Stimulated activated naive CD8-positive, alpha-beta T cell treated with anti-CD3 and anti-CD28 coated beads, Interleukin-15, amount 100 ng/mL, for 72 hours (primary cell): ENCODE measurements around the gene PBXIP1.
A peak's percentile ranks its signal among the peaks of the same experiment; 100 is the strongest.
"Not testable (repeated sequence)": the region's sequence is repeated elsewhere in the genome, so short reads cannot be mapped to it uniquely, and the experiment has no call there.

Source experiments
- ATAC-seq: fragments of 150-1000 bp; cut with Tn5 transposase; 2 replicates; pipeline ENCODE4 v1.10.0; 2021; ENCODE audit warnings: mild to moderate bottlenecking, moderate library complexity
- DNase-seq, 2 donors: peaks; one replicate each; pipeline ENCODE4 v3.0.0; 2021 to 2022
- H3K27ac Mint-ChIP-seq, 2 donors: one replicate each; pipeline ENCODE4 v1.8.0; 2022; ENCODE audit warnings: mild to moderate bottlenecking in 2 of 2, mixed read lengths in 2 of 2, moderate library complexity in 2 of 2
- H3K27me3 Mint-ChIP-seq: one replicate; pipeline ENCODE4 v1.8.0; 2022; ENCODE audit warnings: mixed read lengths
- H3K4me1 Mint-ChIP-seq: one replicate; pipeline ENCODE4 v1.8.0; 2022; ENCODE audit warnings: mild to moderate bottlenecking, mixed read lengths
- H3K4me3 Mint-ChIP-seq, 2 donors: one replicate each; pipeline ENCODE4 v1.8.0; 2022; ENCODE audit warnings: mild to moderate bottlenecking in 2 of 2, mixed read lengths in 2 of 2, moderate library complexity in 1 of 2
- H3K9me3 Mint-ChIP-seq, 2 donors: one replicate each; pipeline ENCODE4 v1.8.0; 2022; ENCODE audit warnings: mixed read lengths in 2 of 2

Gene PBXIP1

DNA sequence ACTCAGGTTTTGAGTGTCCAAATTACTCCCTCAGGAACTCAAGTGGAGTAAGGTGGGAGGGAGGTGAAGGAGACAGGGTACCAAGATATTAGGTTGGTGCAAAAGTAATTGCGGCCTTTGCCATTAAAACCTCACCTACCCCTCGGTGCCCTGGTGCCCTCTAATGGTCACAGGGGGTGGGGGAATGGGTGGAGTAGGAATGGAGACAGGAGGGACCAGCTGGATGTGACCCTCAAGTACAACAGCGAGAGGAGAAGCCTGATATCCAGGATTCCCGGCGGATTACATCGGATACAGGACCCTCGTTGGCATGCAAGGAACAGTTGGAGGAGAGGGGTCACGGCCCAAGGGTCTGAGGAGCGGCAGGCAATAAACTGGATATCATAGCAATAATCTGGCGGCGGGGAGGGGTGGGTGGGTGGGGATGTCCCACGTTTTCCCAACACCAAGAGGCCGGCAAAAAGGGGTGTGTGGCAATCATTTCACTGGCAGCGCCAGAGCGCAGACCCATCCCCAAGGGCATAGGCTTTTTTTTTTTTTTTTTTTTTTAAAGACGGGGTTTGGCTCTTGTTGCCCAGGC, 42.4 kb upstream of the PBXIP1 start:
- no peaks in the 10 kb centered on the region for H3K9me3 Mint-ChIP-seq
- H3K4me3 Mint-ChIP-seq: peak overlapping the region; percentile 89 to 93
- H3K27me3 Mint-ChIP-seq: peaks cover 37% of the 10 kb centered on the region
- H3K27ac Mint-ChIP-seq: peak overlapping the region in 1 of 2 donors; percentile 54
- peaks cover 48% of the 10 kb centered on the region for H3K4me1 Mint-ChIP-seq
- DNase-seq (no peak), ATAC-seq (no peak)

DNA sequence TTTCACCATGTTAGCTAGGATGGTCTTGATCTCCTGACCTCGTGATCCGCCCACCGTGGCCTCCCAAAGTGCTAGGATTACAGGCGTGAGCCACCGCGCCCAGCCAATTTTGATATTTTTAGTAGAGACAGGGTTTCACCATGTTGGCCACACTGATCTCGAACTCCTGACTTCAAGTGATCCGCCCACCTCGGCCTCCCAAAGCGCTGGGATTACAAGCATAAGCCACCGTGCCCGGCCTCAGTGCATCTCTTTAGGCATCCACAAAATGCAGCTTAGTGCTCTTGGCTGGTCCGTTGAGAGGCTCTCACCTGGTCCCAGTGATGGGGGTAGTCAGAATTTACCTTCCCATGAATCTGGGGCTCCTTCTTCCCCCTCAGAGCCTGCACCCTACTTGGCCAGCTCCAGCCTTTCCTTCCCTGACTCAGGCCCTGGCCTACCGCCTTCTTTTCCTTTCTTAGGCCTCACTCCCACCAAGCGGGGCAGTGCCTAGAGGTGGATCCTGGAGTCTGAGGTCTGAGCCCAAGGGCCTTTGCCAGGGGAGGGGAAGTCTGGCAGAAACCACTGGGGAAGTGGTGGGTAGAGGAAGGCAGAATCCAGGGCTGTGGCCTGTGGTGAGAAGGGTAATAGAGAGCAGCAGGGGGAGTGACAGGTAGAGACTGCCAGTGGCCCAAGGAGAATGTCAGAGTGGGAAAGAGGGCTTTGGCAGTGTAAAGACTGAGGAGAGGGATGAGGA, 41.2 kb upstream of the PBXIP1 start:
- Mint-ChIP-seq H3K27ac (peak overlapping the region in 1 of 2 donors; percentile 47), H3K27me3 (peaks cover 37% of the 10 kb centered on the region), H3K4me1 (peaks cover 48% of the 10 kb centered on the region), H3K9me3 (no peaks in the 10 kb centered on the region), H3K4me3 (peak overlapping the region in 1 of 2 donors; percentile 9)
- DNase-seq (no peak), ATAC-seq (no peak)

DNA sequence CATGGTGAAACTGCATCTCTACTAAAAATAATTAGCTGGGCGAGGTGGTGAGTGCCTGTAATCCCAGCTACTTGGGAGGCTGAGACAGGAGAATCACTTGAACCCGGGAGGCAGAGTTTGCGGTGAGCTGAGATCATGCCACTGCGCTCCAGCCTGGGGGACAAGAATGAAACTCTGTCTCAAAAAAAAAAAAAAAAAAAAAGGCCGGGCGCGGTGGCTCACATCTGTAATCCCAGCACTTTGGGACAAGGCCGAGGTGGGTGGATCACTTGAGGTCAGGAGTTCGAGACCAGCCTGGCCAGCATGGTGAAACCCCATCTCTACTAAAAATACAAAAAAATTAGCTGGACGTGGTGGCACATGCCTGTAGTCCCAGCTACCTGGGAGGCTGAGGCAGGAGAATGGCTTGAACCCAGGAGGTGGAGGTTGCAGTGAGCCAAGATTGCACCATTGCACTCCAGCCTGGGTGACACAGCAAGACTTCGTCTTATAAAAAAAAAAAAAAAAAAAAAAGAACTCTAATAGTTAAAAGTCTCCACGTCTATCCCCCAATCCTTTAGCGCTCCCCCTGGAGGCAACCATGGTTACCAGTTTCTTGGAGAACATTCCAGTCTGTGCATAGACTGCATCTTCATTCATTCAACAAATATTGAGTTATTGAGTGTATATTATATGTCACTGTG, 39.5 kb upstream of the PBXIP1 start:
- Mint-ChIP-seq H3K4me1 (peaks cover 48% of the 10 kb centered on the region), H3K27me3 (peaks cover 37% of the 10 kb centered on the region)
- not testable (repeated sequence) for H3K27ac Mint-ChIP-seq, ATAC-seq, H3K4me3 Mint-ChIP-seq, DNase-seq, H3K9me3 Mint-ChIP-seq

DNA sequence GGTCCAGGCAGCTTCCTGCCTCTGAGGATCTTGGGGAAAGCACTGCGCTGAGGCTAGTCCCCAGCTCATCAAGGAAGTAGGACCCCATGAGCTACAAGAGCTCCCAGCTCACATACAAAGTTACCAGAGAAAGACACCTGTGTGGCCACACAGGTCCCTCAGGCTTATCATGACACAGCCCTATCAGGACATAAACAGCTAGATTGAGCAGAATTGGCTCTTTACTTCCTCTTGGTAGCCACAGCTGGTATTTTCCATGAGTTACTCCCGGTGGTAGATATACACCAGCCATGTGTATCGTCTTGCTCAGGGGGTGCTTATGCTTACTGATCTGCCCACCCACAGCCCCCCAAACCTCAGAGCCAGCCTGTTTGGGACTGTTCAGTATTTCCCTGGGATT, 38.7 kb upstream of the PBXIP1 start:
- H3K27ac Mint-ChIP-seq: no peak overlapping the region
- H3K4me3 Mint-ChIP-seq: no peak overlapping the region
- DNase-seq (no peak), ATAC-seq (no peak)
- peaks cover 45% of the 10 kb centered on the region for H3K4me1 Mint-ChIP-seq
- no peaks in the 10 kb centered on the region for H3K9me3 Mint-ChIP-seq
- peaks cover 37% of the 10 kb centered on the region for H3K27me3 Mint-ChIP-seq

DNA sequence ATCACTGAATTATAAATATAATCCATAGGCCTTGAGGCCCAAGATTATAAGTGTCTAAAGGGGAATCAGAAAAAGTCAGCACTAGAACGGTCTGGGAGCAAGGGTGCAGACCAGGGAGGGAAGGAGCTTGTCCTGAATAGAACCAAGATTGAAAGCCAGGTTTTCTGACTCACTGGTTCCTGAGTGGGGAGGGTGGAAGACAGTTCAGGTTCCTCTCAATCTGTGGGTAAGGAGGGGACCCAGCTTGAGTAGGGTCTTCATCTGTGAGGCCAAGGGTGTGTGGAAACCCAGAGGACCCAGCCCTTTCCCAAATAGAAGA, 38.3 kb upstream of the PBXIP1 start:
- Mint-ChIP-seq H3K27ac (no peak overlapping the region), H3K4me3 (no peak overlapping the region), H3K4me1 (peaks cover 45% of the 10 kb centered on the region), H3K27me3 (peaks cover 37% of the 10 kb centered on the region), H3K9me3 (no peaks in the 10 kb centered on the region)
- ATAC-seq (no peak), DNase-seq (no peak)

DNA sequence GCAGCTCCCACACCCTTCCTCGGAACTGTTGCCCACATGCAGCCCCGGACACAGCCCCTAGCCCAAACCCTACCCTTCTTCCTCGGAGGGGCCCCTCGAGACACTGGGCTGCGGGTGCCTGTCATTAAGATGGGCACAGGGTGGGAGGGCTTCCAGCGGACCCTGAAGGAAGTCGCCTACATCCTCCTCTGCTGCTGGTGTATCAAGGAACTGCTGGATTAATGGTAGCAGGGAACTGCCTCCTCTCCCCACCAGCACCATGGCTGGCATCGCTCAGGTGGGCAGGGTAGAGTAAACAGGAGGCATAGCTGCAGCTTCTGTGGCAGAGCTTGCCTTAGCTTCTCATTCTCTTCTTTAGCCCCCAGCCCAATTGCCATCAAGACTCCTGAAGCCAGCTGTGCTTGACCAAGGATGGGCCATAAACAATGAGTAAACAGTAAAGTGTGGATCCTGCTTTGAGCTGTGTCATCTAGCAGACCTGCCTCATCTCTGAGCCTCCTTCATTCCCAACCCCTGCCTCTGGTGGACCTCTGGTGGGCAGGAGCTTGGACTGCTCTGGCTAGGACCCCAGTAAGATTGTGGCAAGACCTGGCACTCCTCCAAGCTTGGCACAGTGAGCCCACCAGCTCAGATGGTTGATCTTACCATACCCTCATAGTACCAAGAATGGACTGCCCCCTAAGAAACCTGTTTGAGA, 37.8 kb upstream of the PBXIP1 start, which contains the start of gene LENEP:
Gene LENEP (plus strand): TSS at position 15 of the 697 bp plus-strand sequence. CDS start 22 bp downstream, at position 37.
- Mint-ChIP-seq H3K9me3 (no peaks in the 10 kb centered on the region), H3K27ac (no peak within 1 kb of the TSS), H3K4me1 (peaks cover 45% of the 10 kb centered on the region), H3K27me3 (peaks cover 37% of the 10 kb centered on the region), H3K4me3 (no peak within 1 kb of the TSS)
- DNase-seq (no peak), ATAC-seq (no peak)

DNA sequence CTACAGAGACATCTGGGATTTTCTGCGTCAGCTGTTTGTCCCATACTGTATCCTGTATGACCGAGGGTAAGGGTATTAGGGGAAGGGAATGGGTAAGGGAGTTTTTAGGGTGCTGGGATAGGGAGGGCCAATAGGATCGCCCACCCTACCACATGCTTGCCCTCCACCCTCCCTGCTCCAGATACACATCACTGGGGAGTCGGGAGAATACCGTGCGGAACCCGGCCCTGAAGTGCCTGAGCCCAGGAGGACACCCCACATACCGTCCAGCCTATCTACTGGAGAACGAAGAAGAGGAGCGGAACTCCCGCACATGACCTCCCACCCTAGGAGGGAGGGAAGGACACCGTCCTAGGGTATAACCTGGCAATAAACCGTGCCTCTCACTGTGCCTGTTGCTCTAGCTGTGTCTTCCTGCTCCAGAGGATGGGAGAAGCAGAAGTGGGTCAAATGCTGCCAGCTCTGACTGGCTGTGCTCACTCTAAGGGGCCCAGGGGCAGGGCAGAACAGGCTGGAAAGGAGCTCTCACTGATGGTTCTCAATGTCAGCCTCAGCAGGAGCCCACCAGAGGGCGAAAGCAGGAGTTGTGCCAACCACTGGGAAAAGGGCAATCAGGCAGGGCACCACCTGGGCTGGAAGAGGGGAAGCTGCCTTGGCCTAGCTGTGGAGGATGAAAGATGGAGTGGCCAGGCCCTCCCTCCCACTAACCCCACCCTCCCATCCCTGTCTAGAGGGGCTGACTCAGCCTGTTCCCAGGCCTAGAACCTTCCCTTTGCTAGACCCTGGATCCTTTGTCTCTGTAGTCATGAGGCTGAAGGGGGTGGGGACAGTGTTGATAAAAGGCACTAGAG, 37.0 kb upstream of the PBXIP1 start:
- ATAC-seq: peak; percentile 33
- H3K4me3 Mint-ChIP-seq: no peak overlapping the region
- peaks cover 34% of the 10 kb centered on the region for H3K27me3 Mint-ChIP-seq

DNA sequence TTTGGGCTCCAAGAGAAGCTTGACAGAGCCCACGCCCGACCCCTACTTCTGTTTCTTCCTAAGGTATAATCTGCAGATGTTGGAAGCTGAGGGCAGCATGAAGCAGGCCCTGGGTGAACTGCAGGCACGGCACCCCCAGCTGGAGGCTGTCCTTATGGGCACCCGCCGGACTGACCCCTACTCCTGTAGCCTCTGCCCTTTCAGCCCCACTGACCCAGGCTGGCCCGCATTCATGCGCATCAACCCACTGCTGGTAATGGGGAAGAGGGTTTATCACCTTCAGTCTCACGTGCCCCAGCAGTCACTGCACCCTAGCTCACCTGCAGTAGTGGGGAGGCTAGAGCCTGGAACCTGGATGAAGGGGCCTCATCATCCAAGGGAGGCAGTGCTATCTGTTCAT, 34.4 kb upstream of the PBXIP1 start:
- no peak for ATAC-seq
- Mint-ChIP-seq H3K4me3 (no peak overlapping the region), H3K27me3 (peaks cover 8% of the 10 kb centered on the region), H3K27ac (no peak overlapping the region), H3K9me3 (no peaks in the 10 kb centered on the region), H3K4me1 (peaks cover 37% of the 10 kb centered on the region)
- no peak for DNase-seq

More for the DNA sequence above, 37.0 kb upstream of the PBXIP1 start:
- Mint-ChIP-seq H3K9me3 (no peaks in the 10 kb centered on the region), H3K4me1 (peaks cover 45% of the 10 kb centered on the region), H3K27ac (no peak overlapping the region)
- DNase-seq: no peak

DNA sequence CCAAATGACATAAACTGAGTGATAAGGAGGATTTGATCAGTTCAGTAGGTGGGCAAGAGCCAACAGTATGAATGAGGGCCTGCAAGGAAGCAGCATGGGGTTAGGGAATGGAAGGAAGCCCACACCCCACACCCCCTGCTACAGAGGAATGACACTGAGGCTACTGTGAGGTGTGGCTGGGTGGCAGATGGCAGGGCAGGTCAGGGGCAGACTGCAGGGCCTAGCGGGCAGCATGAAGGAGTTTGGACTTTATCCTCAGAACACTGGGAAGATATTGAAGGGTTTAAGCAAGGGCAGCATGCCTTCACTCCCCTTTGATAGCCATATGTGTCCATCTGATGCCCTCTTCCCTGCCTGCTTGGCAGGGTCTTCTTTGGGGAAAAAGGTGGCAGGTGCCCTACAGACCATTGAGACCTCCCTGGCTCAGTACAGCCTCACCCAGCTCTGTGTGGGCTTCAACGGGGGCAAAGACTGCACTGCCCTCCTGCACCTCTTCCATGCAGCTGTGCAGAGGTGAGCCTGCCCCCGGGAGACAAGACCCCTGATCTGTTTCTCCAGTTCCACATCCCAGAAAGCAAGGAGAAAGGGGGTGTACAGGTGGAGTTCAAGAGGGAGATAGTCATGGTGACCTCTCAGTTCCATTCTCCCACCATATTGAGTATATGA, 33.4 kb upstream of the PBXIP1 start:
- no peak overlapping the region for H3K4me3 Mint-ChIP-seq
- peak overlapping the region; percentile 67 to 75 for H3K27ac Mint-ChIP-seq
- H3K9me3 Mint-ChIP-seq: no peaks in the 10 kb centered on the region
- DNase-seq (no peak), ATAC-seq (no peak)
- peaks cover 32% of the 10 kb centered on the region for H3K4me1 Mint-ChIP-seq
- no peaks in the 10 kb centered on the region for H3K27me3 Mint-ChIP-seq

DNA sequence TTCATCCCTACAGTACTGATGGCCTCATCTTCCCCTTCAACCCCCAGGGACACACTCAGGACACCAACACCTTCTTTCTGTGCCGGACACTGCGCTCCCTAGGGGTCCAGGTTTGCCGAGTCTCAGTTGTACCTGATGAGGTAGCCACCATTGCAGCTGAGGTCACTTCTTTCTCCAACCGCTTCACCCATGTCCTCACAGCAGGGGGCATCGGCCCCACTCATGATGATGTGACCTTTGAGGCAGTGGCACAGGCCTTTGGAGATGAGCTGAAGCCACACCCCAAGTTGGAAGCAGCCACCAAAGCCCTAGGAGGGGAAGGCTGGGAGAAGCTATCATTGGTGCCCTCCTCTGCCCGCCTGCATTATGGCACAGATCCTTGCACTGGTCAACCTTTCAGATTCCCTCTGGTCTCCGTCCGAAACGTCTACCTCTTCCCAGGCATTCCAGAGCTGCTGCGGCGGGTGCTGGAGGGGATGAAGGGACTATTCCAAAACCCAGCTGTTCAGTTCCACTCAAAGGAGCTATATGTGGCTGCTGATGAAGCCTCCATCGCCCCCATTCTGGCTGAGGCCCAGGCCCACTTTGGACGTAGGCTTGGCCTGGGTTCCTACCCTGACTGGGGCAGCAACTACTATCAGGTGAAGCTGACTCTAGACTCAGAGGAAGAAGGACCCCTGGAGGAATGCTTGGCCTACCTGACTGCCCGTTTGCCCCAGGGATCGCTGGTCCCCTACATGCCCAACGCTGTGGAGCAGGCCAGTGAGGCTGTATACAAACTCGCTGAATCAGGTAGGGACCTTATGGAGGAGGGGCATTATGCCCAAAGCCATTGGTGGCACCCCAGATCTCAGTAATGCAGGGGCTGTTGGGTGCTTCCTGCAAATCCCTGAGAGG, 32.4 kb upstream of the PBXIP1 start:
- DNase-seq: no peak
- H3K9me3 Mint-ChIP-seq: no peaks in the 10 kb centered on the region
- H3K4me3 Mint-ChIP-seq: no peak overlapping the region
- no peak for ATAC-seq
- H3K27me3 Mint-ChIP-seq: no peaks in the 10 kb centered on the region
- H3K4me1 Mint-ChIP-seq: peaks cover 32% of the 10 kb centered on the region
- H3K27ac Mint-ChIP-seq: no peak overlapping the region

DNA sequence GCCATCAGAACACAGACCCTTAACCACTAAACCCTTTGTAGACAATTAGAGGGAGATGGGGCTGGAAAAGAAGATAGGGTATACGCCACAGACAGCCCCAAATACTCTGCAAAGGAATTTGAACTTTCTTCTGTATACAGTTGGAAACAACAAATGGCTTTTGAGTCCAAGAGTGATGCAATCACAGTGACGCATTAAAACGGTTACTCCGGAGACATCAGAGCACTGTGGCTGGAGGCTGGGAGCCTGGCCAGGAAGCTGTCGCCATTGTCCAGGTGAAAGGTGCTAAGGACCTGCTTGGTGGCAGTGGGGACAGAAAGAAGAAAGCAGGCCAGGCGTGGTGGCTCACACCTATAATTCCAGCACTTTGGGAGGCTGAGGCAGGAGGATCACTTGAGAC, 31.4 kb upstream of the PBXIP1 start:
- H3K9me3 Mint-ChIP-seq: no peaks in the 10 kb centered on the region
- DNase-seq (no peak), ATAC-seq (no peak)
- H3K27me3 Mint-ChIP-seq: no peaks in the 10 kb centered on the region
- peaks cover 32% of the 10 kb centered on the region for H3K4me1 Mint-ChIP-seq
- no peak overlapping the region for H3K27ac Mint-ChIP-seq
- no peak overlapping the region for H3K4me3 Mint-ChIP-seq

DNA sequence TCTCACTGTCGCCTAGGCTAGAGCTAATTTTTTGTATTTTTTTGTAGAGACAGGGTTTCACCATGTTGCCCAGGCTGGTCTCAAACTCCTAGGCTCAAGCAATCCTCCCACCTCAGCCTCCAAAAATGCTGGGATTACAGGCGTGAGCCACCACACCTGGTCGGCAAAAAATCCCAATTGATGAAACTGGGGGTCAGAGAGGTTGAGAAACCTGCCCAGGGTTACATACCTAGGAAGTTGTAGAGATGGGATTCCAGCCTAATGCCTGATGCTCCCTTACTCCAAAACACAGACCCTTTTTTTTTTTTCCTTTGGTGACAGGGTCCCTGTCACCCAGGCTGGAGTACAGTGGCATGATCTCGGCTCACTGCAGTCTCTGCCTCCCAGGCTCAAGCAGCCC, 30.8 kb upstream of the PBXIP1 start:
- peaks cover 33% of the 10 kb centered on the region for H3K4me1 Mint-ChIP-seq
- DNase-seq, H3K4me3 Mint-ChIP-seq, H3K27me3 Mint-ChIP-seq, ATAC-seq, H3K9me3 Mint-ChIP-seq: not testable (repeated sequence)
- H3K27ac Mint-ChIP-seq: peak overlapping the region in 1 of 2 donors; percentile 74

DNA sequence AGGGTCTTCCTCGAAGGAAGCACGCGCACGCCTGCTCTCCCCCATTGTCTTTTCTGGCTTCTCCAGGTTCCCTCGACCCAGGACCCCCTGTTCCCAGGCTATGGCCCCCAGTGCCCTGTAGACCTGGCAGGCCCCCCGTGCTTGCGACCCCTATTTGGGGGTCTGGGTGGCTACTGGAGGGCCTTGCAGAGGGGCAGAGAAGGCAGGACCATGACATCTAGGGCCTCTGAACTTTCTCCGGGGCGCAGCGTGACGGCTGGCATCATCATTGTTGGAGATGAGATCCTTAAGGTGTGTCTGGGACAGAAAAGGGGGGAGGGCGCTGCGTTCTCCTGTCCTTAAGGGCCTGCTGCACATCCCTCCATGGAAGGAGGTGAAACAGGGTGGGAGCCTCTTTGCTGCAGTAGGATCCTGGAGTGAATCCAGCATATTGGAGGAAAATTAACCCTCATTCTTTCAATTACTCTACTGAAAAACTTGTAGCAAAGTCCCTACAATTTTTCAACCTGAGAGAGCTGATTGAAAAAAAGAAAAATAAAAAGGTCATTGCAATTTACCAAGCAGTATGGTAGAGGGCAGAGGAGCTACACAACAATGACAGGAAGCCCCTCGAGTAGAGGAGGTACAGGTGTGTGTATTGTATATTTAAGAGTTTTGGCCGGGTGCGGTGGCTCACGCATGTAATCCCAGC, 28.0 kb upstream of the PBXIP1 start:
- DNase-seq (no peak), ATAC-seq (no peak)
- Mint-ChIP-seq H3K9me3 (no peaks in the 10 kb centered on the region), H3K4me1 (peaks cover 42% of the 10 kb centered on the region), H3K27ac (peak overlapping the region in 1 of 2 donors; percentile 37), H3K27me3 (no peaks in the 10 kb centered on the region), H3K4me3 (no peak overlapping the region)
